HG03439 (cell line): ENCODE measurements around the gene TEX2.
"Not testable (repeated sequence)": the region's sequence is repeated elsewhere in the genome, so short reads cannot be mapped to it uniquely, and the experiment has no call there.

Experiments used
- ATAC-seq: cut with Tn5 transposase; IDR thresholded peaks from one replicate; pipeline ENCODE4 v1.9.1; 2021; ENCODE audit warnings: mild to moderate bottlenecking, moderate library complexity; ENCODE audit not compliant: unreplicated experiment

Gene TEX2

GRCh38 chr17:64240741-64241347 is 22.2 kb downstream of the TEX2 start:
- ATAC-seq: no peak

- ATAC-seq: no peak
Observed at GRCh38 chr17:64240261-64240740, 22.8 kb downstream of the TEX2 start.

GRCh38 chr17:64238449-64238848 is 24.6 kb downstream of the TEX2 start:
- not testable (repeated sequence) for ATAC-seq

DNA sequence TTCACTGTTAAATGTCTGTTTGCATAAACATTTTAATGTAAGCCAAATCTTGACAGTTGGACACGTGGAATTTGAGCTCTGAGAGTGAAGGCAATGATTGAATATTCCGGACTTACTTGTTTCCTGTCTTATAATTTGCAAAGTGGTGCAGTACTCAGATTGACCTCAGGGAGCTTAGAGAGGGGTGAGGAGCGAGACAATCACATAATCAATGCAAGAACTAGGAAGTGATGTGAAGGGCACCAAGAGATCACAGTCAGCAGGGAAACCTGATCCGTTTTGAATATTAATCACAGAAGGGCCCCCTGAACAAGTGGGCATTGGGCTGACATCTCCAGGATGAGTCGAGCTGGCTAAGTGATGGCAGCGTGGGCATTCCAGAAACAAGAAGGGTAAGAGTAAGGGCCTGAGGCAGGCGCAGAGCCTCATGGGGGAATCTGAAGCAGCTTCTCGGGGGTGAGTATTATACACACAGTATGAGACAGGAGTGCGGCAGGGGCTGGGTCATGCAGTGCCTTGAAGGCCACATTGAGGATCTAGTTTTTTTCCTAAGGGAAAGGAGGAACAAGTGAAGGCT is 26.1 kb downstream of the TEX2 start:
- no peak for ATAC-seq

- no peak for ATAC-seq
Observed at GRCh38 chr17:64234961-64235360, 28.1 kb downstream of the TEX2 start.

GRCh38 chr17:64232466-64233262 is 30.4 kb downstream of the TEX2 start:
- no peak for ATAC-seq

- ATAC-seq: no peak
Observed at GRCh38 chr17:64231567-64232141, 31.4 kb downstream of the TEX2 start.

DNA sequence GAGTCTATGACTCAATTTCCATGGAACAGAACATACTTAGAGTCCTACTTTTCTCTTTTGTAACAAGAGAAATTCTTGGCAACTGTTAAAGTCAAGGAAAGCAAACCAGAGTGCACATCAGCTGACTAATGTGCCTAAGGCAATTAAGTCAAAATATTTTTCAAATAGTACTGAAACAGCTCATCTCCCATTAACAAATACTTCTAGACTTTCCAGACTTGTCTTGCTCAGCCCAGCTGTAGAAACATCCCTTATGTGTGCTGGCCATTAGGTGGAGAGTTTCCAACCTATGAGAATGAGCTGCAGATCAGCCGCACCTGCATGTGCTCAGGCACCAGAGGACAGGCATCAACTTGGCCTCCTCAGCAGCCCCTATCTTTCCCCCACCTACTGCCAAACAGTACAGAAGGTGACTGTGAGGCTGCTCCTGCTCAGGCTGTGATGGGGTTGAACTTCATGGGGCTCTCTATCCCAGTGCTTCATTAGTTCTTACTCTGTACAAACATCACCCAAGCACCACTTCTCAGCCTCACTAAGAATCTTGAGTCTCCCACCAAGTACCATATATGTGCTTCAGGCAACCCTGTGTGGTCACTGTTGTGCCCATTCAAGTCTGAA is 32.2 kb downstream of the TEX2 start:
- ATAC-seq: no peak

GRCh38 chr17:64229815-64230728 is 33.0 kb downstream of the TEX2 start:
- no peak for ATAC-seq

GRCh38 chr17:64226132-64226531 is 36.9 kb downstream of the TEX2 start:
- ATAC-seq: no peak

DNA sequence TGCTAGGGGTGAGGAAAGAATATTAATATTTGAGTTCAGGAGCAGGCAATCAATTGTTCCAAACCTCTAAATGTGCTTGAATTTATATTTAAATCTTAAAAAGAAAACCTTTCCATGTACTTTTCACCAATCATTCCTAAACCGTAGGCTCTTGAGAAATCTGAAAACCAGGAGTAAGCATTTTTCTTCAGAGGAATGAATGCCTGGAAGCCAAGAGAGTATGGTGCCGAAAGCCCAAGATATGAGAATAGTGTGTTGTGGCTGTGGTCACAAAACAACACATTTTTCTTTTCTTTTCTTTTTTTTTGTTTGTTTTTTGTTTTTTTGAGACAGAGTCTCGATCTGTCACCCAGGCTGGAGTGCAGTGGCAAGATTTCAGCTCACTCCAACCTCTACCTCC is 37.6 kb downstream of the TEX2 start:
- ATAC-seq: no peak

DNA sequence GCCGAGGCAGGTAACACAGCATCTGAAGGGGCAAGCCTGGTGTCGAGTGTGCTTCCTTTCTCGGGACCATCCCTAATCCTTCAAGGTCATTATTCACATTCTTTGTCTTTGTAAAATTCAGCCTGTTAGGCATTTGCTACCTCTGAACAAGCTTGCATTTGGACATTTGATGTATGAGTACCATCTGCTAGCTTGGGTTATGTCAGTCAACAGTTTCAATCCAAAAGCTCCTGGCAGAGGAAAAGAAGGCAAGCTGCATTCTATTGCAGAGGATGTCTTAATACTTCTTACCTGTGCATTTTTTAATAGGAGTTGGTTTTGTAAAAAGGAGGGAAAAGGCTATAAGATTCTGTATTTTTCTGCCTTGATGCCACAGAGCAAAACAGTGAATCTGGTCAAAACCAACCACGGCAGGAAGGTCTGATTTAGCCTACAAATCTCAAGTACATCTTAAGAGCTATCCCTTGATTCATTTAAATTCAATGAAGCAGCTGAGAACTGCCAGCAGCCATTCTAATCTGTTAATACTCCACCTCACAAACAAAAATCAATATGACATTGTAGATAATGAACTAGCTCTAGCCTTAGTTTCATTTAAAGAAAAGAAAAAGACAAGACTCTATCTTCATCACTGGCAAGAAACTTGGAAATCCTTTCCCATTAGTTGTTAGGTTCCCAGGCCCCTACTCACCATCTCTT is 39.0 kb downstream of the TEX2 start:
- ATAC-seq: no peak

DNA sequence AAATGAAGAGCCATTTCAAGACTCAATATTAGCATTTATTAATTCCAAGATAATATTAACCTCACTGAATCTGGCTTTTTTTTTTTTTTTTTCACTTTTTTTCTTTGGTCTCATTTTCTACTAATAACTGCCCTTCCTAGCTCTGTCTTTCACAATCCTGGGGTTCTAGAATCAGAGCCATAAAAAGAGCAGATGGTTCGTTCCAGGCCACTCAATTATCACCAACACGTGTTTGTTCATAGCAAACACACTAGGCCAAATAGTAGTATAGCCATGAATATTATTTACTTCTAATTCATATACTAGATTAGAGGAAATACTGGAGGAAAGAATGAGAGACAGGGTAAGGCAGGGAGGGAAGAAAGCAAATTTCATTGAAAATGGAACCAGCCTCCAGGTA is 39.8 kb downstream of the TEX2 start:
- no peak for ATAC-seq

DNA sequence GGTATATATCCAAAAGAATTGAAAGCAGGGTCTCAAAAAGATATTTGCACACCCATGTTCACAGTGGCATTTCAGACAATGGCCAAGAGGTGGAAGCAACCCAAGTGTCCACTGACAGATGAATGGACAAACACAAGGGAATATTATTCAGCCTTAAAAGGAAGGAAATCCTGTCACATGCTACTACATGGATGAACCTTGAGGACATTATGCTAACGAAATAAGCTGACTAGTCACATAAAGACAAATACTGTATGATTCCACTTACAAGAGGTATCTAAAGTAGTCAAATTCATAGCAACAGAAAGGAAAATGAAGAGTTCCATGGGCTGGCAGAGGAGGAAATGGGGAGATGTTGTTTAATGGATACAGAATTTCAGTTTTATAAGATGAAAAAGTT is 41.4 kb downstream of the TEX2 start:
- no peak for ATAC-seq

DNA sequence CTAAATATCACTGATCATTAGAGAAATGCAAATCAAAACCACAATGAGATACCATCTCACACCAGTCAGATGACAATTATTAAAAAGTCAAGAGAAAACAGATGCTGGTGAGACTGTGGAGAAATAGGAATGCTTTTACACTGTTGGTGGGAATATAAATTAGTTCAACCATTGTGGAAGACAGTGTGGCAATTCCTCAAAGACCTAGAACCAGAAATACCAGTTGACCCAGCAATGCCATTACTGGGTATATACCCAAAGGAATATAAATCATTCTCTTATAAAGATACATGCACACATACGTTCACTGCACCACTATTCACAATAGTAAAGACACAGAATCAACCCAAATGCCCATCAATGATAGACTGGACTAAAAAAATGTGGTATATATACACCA is 42.5 kb downstream of the TEX2 start:
- not testable (repeated sequence) for ATAC-seq

GRCh38 chr17:64219571-64219970 is 43.5 kb downstream of the TEX2 start:
- no peak for ATAC-seq

GRCh38 chr17:64218066-64218465 is 45.0 kb downstream of the TEX2 start:
- no peak for ATAC-seq

- ATAC-seq: no peak
Observed at GRCh38 chr17:64217249-64217691, 45.8 kb downstream of the TEX2 start.
